Transverse colon (tissue), 4 donors: ENCODE results near the gene SFXN5.

ENCODE experiments used
- EP300 ChIP-seq: sonication (generic); formaldehyde crosslinking; IDR thresholded peaks from one replicate; pipeline ENCODE4 v1.6.1; 2017; ENCODE audit warnings: antibody characterized with exemption, low read depth
- POLR2A ChIP-seq: fragments of 450-650 bp; IDR thresholded peaks from one replicate; pipeline ENCODE4 v1.6.1; 2016; ENCODE audit warnings: antibody characterized with exemption, mild to moderate bottlenecking, moderate library complexity
- POLR2AphosphoS5 ChIP-seq, 3 donors: sonication (generic); formaldehyde crosslinking; IDR thresholded peaks; one replicate each; pipeline ENCODE4 v1.6.1; 2016; ENCODE audit warnings: antibody characterized with exemption in 3 of 3
- TF ChIP-seq, protein P1 (sequence below), 5 experiments: fragments of 200-600 bp in 3 of 5; fragments of 450-650 bp in 2 of 5; sonication (generic) in 3 of 5; IDR thresholded peaks; 1 replicate in 2 of 5; 2 replicates in 3 of 5; pipeline ENCODE4 v1.5.1; 2016 to 2017; ENCODE audit warnings: antibody characterized with exemption in 5 of 5, inconsistent platforms in 3 of 5, mild to moderate bottlenecking in 2 of 5, moderate library complexity in 1 of 5

DNA sequence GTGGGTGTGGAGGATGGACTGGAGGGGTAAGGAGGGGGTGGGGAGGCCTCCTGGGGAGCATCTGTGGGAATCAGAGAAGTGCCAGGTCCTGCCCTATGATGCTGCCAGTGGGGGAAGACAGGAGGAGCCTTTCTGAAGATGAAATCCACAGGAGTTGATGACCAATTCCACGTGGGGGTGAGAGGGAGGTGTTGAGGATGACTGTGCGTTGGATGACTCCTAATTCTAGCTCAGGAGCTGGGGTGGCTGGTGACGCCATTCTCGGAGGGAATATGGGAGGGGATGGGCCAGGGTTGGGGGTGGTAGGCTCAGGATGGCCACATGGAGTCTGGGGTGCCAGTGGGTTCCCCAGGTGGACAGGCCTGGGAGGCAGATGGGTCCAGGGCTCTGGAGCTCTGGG, 121.9 kb downstream of the SFXN5 start:
- TF ChIP-seq, protein P1, sequence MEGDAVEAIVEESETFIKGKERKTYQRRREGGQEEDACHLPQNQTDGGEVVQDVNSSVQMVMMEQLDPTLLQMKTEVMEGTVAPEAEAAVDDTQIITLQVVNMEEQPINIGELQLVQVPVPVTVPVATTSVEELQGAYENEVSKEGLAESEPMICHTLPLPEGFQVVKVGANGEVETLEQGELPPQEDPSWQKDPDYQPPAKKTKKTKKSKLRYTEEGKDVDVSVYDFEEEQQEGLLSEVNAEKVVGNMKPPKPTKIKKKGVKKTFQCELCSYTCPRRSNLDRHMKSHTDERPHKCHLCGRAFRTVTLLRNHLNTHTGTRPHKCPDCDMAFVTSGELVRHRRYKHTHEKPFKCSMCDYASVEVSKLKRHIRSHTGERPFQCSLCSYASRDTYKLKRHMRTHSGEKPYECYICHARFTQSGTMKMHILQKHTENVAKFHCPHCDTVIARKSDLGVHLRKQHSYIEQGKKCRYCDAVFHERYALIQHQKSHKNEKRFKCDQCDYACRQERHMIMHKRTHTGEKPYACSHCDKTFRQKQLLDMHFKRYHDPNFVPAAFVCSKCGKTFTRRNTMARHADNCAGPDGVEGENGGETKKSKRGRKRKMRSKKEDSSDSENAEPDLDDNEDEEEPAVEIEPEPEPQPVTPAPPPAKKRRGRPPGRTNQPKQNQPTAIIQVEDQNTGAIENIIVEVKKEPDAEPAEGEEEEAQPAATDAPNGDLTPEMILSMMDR (IDR thresholded peaks at IDR 0.05), result no peak
- no peak for TF ChIP-seq POLR2A
- TF ChIP-seq EP300, result no peak
- no peak for TF ChIP-seq POLR2AphosphoS5 (IDR thresholded peaks at IDR 0.05)
